Suprapubic skin (tissue), 4 donors: ENCODE results near the gene ID2.

Experiments
- CTCF ChIP-seq, 2 donors: fragments of 200-600 bp in 1 of 2; fragments of 450-650 bp in 1 of 2; sonication (generic) in 1 of 2; IDR thresholded peaks; one replicate each; pipeline ENCODE4 v1.5.1; 2016 to 2019; ENCODE audit warnings: antibody characterized with exemption in 2 of 2, mild to moderate bottlenecking in 1 of 2, moderate library complexity in 1 of 2
- EP300 ChIP-seq: sonication (generic); formaldehyde crosslinking; IDR thresholded peaks from one replicate; pipeline ENCODE4 v1.6.1; 2017; ENCODE audit warnings: antibody characterized with exemption
- POLR2A ChIP-seq, 2 donors: fragments of 450-650 bp; IDR thresholded peaks; one replicate each; pipeline ENCODE4 v1.6.1; 2017; ENCODE audit warnings: antibody characterized with exemption in 2 of 2, mild to moderate bottlenecking in 2 of 2, moderate library complexity in 2 of 2
- POLR2AphosphoS5 ChIP-seq, 3 donors: sonication (generic); formaldehyde crosslinking; IDR thresholded peaks; one replicate each; pipeline ENCODE4 v1.6.1; 2017; ENCODE audit warnings: antibody characterized with exemption in 3 of 3

DNA sequence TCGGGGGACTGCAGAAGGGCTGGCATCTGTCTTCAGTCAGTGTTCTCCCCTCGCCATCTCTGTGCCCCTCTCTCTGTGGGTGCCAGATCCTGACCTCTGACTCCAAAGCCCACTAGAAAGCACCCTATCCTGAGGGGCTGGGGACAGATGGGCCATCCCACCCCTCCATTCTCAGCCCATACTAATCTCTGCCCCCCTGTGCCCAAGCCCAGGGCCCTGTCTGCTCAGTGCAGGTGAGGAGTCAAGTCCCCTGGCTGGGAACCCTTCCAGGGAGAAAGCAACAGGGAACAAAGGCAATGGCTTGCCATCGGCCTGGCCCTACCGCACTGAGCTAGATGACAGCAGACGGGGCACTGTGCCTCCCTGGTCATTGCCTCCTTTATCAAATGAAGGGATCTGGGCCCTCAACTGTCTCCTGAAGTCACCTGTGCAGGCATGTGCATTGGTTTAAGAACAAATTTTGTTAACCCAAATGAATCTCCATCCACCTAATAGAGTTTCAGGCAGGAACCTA, 42.7 kb upstream of the ID2 start:
- TF ChIP-seq CTCF (IDR thresholded peaks at IDR 0.05): no peak
- TF ChIP-seq EP300: no peak
- no peak for TF ChIP-seq POLR2AphosphoS5 (IDR thresholded peaks at IDR 0.05)
- TF ChIP-seq POLR2A (IDR thresholded peaks at IDR 0.05): no peak
